HepG2 (cell line): ENCODE results near the gene SRSF11. TPM values are rescaled to one million over a fixed set of nuclear protein-coding genes. Genes with fewer than 3 reads are reported as not detected.
A peak's percentile ranks its signal among the peaks of the same experiment; 100 is the strongest.

Source experiments
- ARID4A ChIP-seq: sonication (generic); formaldehyde crosslinking; IDR thresholded peaks from 2 replicates; pipeline ENCODE4 v1.5.0; 2020; ENCODE audit warnings: mild to moderate bottlenecking, missing genetic modification reagents, borderline replicate concordance
- DMAP1 ChIP-seq: IDR thresholded peaks from 2 replicates; pipeline ENCODE4 v1.6.1; 2016
- GATAD1 ChIP-seq: IDR thresholded peaks from 2 replicates; pipeline ENCODE4 v1.6.1; 2016; ENCODE audit warnings: missing genetic modification reagents, missing compliant biosample characterization
- HDAC6 ChIP-seq: fragments of 200-600 bp; sonication (generic); IDR thresholded peaks from 2 replicates; pipeline ENCODE4 v1.7.0; 2017; ENCODE audit warnings: mild to moderate bottlenecking, antibody characterized with exemption, low read length, low read depth
- MYC ChIP-seq: sonication (generic); formaldehyde crosslinking; IDR thresholded peaks from 2 replicates; pipeline ENCODE4 v1.9.0; 2021; ENCODE audit warnings: missing genetic modification reagents, borderline replicate concordance
- POGZ ChIP-seq: sonication (generic); formaldehyde crosslinking; IDR thresholded peaks from 2 replicates; pipeline ENCODE4 v1.4.0; 2020; ENCODE audit warnings: mild to moderate bottlenecking, missing genetic modification reagents
- POLR2G ChIP-seq: fragments of 200-400 bp; formaldehyde crosslinking; IDR thresholded peaks from 2 replicates; pipeline ENCODE4 v1.6.1; 2018; ENCODE audit warnings: mild to moderate bottlenecking, low read depth, low read length, moderate library complexity
- RNF2 ChIP-seq: fragments of 450-650 bp; conservative IDR thresholded peaks from 2 replicates; pipeline ENCODE4 v1.6.1; 2016; ENCODE audit warnings: low read depth
- TRIM24 ChIP-seq: sonication (generic); formaldehyde crosslinking; IDR thresholded peaks from 2 replicates; pipeline ENCODE4 v1.8.0; 2022; ENCODE audit warnings: mild to moderate bottlenecking, missing genetic modification reagents
- U2AF2 ChIP-seq: fragments of 200-400 bp; formaldehyde crosslinking; IDR thresholded peaks from 2 replicates; pipeline ENCODE4 v1.6.1; 2017; ENCODE audit warnings: low read depth, mild to moderate bottlenecking, low read length
- ZFP37 ChIP-seq: sonication (generic); formaldehyde crosslinking; IDR thresholded peaks from 2 replicates; pipeline ENCODE4 v1.4.0; 2020; ENCODE audit warnings: missing genetic modification reagents, borderline replicate concordance
- ZNF343 ChIP-seq: sonication (generic); formaldehyde crosslinking; IDR thresholded peaks from 2 replicates; pipeline ENCODE4 v1.4.0; 2020; ENCODE audit warnings: mild to moderate bottlenecking, missing genetic modification reagents
- ZNF503 ChIP-seq: sonication (generic); formaldehyde crosslinking; IDR thresholded peaks from 2 replicates; pipeline ENCODE4 v1.4.0; 2020; ENCODE audit warnings: missing genetic modification reagents
- ZNF619 ChIP-seq: sonication (generic); formaldehyde crosslinking; IDR thresholded peaks from 2 replicates; pipeline ENCODE4 v1.4.0; 2020; ENCODE audit warnings: mild to moderate bottlenecking, missing genetic modification reagents
- ZNF670 ChIP-seq: sonication (generic); formaldehyde crosslinking; IDR thresholded peaks from 2 replicates; pipeline ENCODE4 v1.8.0; 2022; ENCODE audit warnings: mild to moderate bottlenecking, missing genetic modification reagents, borderline replicate concordance
- polyA plus RNA-seq, 8 experiments: library from polyadenylated mRNA; depleted of rRNA in 3 of 8; stranded (reverse) in 7 of 8; unstranded in 1 of 8; fragments of >200 nt; fragmentation: Illumina TruSeq in 4 of 8; extraction: Trizol in 4 of 8; gene quantifications; 2 replicates each; pipeline versions ENCODE4 v1.2.1 to v1.2.3, GENCODE V29; 2011 to 2016; ENCODE audit warnings: low read depth in 4 of 8, missing spikeins in 1 of 8, mixed read lengths in 1 of 8; ENCODE audit not compliant: insufficient read depth in 1 of 8
- total RNA-seq, 5 experiments: library from RNA; depleted of rRNA; stranded (reverse); fragments of >200 nt; fragmentation: Illumina TruSeq; extraction: Trizol; gene quantifications; 2 replicates each; pipeline ENCODE4 v1.2.3, GENCODE V29; 2016; ENCODE audit warnings: low read depth in 1 of 5
- TF ChIP-seq, protein P1 (sequence below): sonication (generic); formaldehyde crosslinking; IDR thresholded peaks from 2 replicates; pipeline ENCODE4 v1.4.0; 2020; ENCODE audit warnings: mild to moderate bottlenecking, missing genetic modification reagents, borderline replicate concordance

The SRSF11 gene
- total and polyA plus RNA-seq, 2 of the 13 experiments (the other 11 are each of a cell fraction or from before 2014, with no cell fraction given), result 118 to 381 TPM

GRCh38 chr1:70221238-70222121 is at the start of gene SRSF11 (continued):
- peak; percentile 86 for TF ChIP-seq GATAD1 (CRISPR knock-in tag)
- TF ChIP-seq ZNF619 (CRISPR knock-in tag), result 0 out of 2 replicates have a peak, but pooled peaks have one; percentile 46
- TF ChIP-seq POLR2G, result peak; percentile 91
- TF ChIP-seq ZNF343, result no peak
- TF ChIP-seq HDAC6, result no peak
- peak; percentile 57; the same call in 1 of the 2 replicates for TF ChIP-seq U2AF2
- TF ChIP-seq POGZ (CRISPR knock-in tag), result peak; percentile 90
- TF ChIP-seq TRIM24 (CRISPR knock-in tag), result peak; percentile 20; the same call in 1 of the 2 replicates
- peak; percentile 93 for TF ChIP-seq ARID4A
- TF ChIP-seq RNF2, result peak; percentile 69; the same call in 1 of the 2 replicates
- TF ChIP-seq ZFP37, result peak; percentile 42; the same call in 1 of the 2 replicates
- TF ChIP-seq MYC (CRISPR knock-in tag), result peak; percentile 92
- no peak for TF ChIP-seq ZNF503
- peak; percentile 95 for TF ChIP-seq DMAP1 (CRISPR knock-in tag)
- TF ChIP-seq ZNF670 (CRISPR knock-in tag), result peak; percentile 85
- TF ChIP-seq, protein P1, sequence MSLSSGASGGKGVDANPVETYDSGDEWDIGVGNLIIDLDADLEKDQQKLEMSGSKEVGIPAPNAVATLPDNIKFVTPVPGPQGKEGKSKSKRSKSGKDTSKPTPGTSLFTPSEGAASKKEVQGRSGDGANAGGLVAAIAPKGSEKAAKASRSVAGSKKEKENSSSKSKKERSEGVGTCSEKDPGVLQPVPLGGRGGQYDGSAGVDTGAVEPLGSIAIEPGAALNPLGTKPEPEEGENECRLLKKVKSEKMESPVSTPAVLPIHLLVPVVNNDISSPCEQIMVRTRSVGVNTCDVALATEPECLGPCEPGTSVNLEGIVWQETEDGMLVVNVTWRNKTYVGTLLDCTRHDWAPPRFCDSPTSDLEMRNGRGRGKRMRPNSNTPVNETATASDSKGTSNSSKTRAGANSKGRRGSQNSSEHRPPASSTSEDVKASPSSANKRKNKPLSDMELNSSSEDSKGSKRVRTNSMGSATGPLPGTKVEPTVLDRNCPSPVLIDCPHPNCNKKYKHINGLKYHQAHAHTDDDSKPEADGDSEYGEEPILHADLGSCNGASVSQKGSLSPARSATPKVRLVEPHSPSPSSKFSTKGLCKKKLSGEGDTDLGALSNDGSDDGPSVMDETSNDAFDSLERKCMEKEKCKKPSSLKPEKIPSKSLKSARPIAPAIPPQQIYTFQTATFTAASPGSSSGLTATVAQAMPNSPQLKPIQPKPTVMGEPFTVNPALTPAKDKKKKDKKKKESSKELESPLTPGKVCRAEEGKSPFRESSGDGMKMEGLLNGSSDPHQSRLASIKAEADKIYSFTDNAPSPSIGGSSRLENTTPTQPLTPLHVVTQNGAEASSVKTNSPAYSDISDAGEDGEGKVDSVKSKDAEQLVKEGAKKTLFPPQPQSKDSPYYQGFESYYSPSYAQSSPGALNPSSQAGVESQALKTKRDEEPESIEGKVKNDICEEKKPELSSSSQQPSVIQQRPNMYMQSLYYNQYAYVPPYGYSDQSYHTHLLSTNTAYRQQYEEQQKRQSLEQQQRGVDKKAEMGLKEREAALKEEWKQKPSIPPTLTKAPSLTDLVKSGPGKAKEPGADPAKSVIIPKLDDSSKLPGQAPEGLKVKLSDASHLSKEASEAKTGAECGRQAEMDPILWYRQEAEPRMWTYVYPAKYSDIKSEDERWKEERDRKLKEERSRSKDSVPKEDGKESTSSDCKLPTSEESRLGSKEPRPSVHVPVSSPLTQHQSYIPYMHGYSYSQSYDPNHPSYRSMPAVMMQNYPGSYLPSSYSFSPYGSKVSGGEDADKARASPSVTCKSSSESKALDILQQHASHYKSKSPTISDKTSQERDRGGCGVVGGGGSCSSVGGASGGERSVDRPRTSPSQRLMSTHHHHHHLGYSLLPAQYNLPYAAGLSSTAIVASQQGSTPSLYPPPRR (CRISPR knock-in tag), result peak; percentile 33; the same call in 1 of the 2 replicates
